Tibial artery (tissue), 4 donors: ENCODE data around the gene PTPRD.

Experiments
- DNase-seq, 2 donors: peaks; one replicate each; pipeline ENCODE4 v3.0.0-alpha.2; 2019
- H3K27ac ChIP-seq, 2 donors: fragments of 200-600 bp; sonication (generic) in 1 of 2; 1 replicate in 1 of 2; 2 replicates in 1 of 2; pipeline ENCODE4 v1.5.1; 2018 to 2019; ENCODE audit warnings: mild to moderate bottlenecking in 1 of 2
- H3K27me3 ChIP-seq, 2 donors: fragments of 200-600 bp; sonication (generic) in 1 of 2; one replicate each; pipeline versions ENCODE4 v1.5.1 to v1.6.0; 2016 to 2019
- H3K36me3 ChIP-seq, 3 donors: fragments of 200-600 bp; sonication (generic) in 2 of 3; one replicate each; pipeline ENCODE4 v1.5.1; 2016 to 2019; ENCODE audit warnings: mild to moderate bottlenecking in 2 of 3
- H3K4me1 ChIP-seq, 4 donors: fragments of 200-600 bp; sonication (generic) in 2 of 4; 1 replicate in 3 of 4; 2 replicates in 1 of 4; pipeline ENCODE4 v1.5.1; 2016 to 2019
- H3K4me3 ChIP-seq, 2 donors: fragments of 200-600 bp; sonication (generic) in 1 of 2; 1 replicate in 1 of 2; 2 replicates in 1 of 2; pipeline ENCODE4 v1.5.1; 2018 to 2019; ENCODE audit warnings: mild to moderate bottlenecking in 2 of 2
- H3K9me3 ChIP-seq, 3 donors: fragments of 200-600 bp; sonication (generic) in 1 of 3; one replicate each; pipeline ENCODE4 v1.5.1; 2016 to 2019
- CTCF ChIP-seq, 2 experiments: fragments of 200-600 bp in 1 of 2; fragments of 450-650 bp in 1 of 2; IDR thresholded peaks; one replicate each; pipeline ENCODE4 v1.5.1; 2017 to 2019; ENCODE audit warnings: antibody characterized with exemption in 2 of 2, mild to moderate bottlenecking in 1 of 2, moderate library complexity in 1 of 2
- intact Hi-C: fragments of 100-400 bp; cut with DNase I; formaldehyde crosslinking; loops from one replicate; pipeline ENCODE4 v1.15.0; 2023; ENCODE audit warnings: low total_unique reads

Gene PTPRD

GRCh38 chr9:8723195-8723594 is 1889.6 kb downstream of the PTPRD start:
- Histone ChIP-seq H3K27me3 (no peaks in the 10 kb centered on the region), H3K36me3 (no peaks in the 10 kb centered on the region), H3K4me1 (peaks cover 0 to 20% (median 3%) of the 10 kb centered on the region in 4 donors), H3K27ac (no peak overlapping the region), H3K4me3 (no peak overlapping the region), H3K9me3 (no peaks in the 10 kb centered on the region)
- intact Hi-C loops: no loop called here
- no peak for DNase-seq
- TF ChIP-seq CTCF (IDR thresholded peaks at IDR 0.05): no peak

- intact Hi-C loops: no loop called here
- no peak for TF ChIP-seq CTCF (IDR thresholded peaks at IDR 0.05)
Observed at GRCh38 chr9:8719833-8720486, 1892.8 kb downstream of the PTPRD start.

GRCh38 chr9:8718121-8718725 is 1894.6 kb downstream of the PTPRD start:
- TF ChIP-seq CTCF (IDR thresholded peaks at IDR 0.05): no peak
- peaks cover 0 to 13% (median 4%) of the 10 kb centered on the region in 4 donors for H3K4me1 ChIP-seq
- H3K27me3 ChIP-seq: no peaks in the 10 kb centered on the region
- peak in 1 of 2 donors; percentile 41 for DNase-seq
- no peaks in the 10 kb centered on the region for H3K9me3 ChIP-seq
- intact Hi-C loops: no loop called here
- H3K4me3 ChIP-seq: peak overlapping the region in 1 of 2 donors; percentile 17
- no peaks in the 10 kb centered on the region for H3K36me3 ChIP-seq
- peak overlapping the region; percentile 14 to 40 for H3K27ac ChIP-seq

More at GRCh38 chr9:8719833-8720486, 1892.8 kb downstream of the PTPRD start:
- H3K36me3 ChIP-seq: no peaks in the 10 kb centered on the region
- DNase-seq: no peak
- H3K4me3 ChIP-seq: no peak overlapping the region
- H3K4me1 ChIP-seq: peaks cover 0 to 21% (median 7%) of the 10 kb centered on the region in 4 donors
- H3K9me3 ChIP-seq: no peaks in the 10 kb centered on the region
- no peak overlapping the region for H3K27ac ChIP-seq
- H3K27me3 ChIP-seq: no peaks in the 10 kb centered on the region

- Histone ChIP-seq H3K27me3 (no peaks in the 10 kb centered on the region), H3K9me3 (no peaks in the 10 kb centered on the region), H3K4me1 (peaks cover 0 to 13% (median 4%) of the 10 kb centered on the region in 4 donors), H3K27ac (no peak overlapping the region), H3K36me3 (no peaks in the 10 kb centered on the region), H3K4me3 (no peak overlapping the region)
- no peak for TF ChIP-seq CTCF (IDR thresholded peaks at IDR 0.05)
- DNase-seq: no peak
- intact Hi-C loops: no loop called here
Observed at GRCh38 chr9:8717146-8717545, 1895.7 kb downstream of the PTPRD start.

- intact Hi-C loops: no loop called here
Observed at GRCh38 chr9:8715788-8716187, 1897.0 kb downstream of the PTPRD start.

More at GRCh38 chr9:8715788-8716187, 1897.0 kb downstream of the PTPRD start:
- Histone ChIP-seq H3K4me1 (peaks cover 0 to 13% (median 4%) of the 10 kb centered on the region in 4 donors), H3K36me3 (no peaks in the 10 kb centered on the region), H3K4me3 (no peak overlapping the region), H3K27ac (no peak overlapping the region), H3K27me3 (no peaks in the 10 kb centered on the region), H3K9me3 (no peaks in the 10 kb centered on the region)
- no peak for TF ChIP-seq CTCF (IDR thresholded peaks at IDR 0.05)
- no peak for DNase-seq
